Daoy (cell line): ENCODE results near the gene TBXT. TPM values are rescaled to one million over a fixed set of nuclear protein-coding genes. Genes with fewer than 3 reads are reported as not detected.

Experiments used
- DNase-seq: peaks from one replicate; pipeline ENCODE4 v3.0.0-alpha.2; 2015; ENCODE audit warnings: low read depth
- total RNA-seq: library from RNA; depleted of rRNA; stranded (reverse); fragments of >200 nt; shearing (Covaris generic); gene quantifications from 2 replicates; pipeline ENCODE4 v1.2.3, GENCODE V29; 2014; rRNA removed

TBXT gene
- total RNA-seq, 1 experiment from 2014 or later = not detected

DNA sequence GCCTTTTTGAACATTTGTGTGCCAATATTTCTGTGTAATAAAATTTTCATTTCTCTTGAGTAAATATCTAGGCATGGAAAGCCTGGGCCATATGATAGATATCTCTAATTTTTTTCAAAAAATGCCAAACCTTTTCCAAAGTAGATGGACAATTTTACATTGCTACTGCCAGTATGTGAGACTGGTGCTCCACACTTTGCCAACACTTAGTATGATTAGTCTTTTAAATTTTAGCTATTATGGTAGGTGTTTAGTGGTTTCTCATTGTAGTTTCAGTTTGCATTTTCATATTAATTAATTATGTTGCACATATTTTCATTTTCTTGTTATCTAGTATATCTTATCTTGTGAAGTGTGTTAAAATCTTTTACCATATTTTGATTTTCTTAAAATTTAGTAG, 52.0 kb downstream of the TBXT start:
- no peak for DNase-seq

DNA sequence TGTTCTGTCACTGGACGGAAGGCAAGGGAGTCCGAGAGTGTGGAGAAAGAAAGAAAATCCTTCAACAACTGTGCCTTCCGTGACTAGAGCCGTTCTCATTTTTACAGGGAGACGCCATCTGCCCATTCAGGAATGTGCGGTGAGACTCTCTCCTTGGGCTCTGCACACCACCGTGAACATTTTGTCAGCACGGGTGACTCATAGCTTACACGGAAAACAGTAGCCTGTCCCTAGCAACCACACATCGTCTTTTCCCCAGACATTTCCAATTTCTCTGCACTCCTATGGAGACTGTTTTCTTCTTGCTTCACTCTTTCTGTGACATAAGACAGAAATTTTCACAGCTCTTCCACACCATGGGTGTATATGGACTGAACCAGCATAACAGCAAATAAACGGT, 55.1 kb downstream of the TBXT start:
- DNase-seq = peak; percentile 86

DNA sequence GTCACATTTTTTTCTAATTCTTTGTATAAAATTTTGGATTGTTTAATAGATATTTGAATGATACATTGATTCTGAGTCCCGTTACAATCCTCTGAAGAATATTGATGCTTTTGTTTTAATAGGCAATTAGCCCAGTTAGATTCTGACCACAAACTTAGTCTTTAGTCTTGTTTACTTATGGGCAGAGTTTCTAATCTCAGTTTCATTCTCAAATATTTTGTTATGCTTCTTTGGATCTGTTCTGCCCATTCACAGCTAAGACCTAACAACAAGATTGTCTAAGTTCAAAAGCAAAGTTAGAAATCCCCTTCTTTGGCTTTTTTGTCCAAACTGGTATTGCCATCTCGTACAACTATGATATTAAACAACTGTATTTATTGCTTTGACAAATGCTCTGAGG, 58.0 kb downstream of the TBXT start:
- no peak for DNase-seq

Other genes starting within 250 kb of the TBXT start
- gene PRR18, start 140.5 kb upstream of the TBXT start, total RNA-seq = 3.2 TPM in 1 of 2 replicates, not detected in the other
- gene SFT2D1, start 174.7 kb upstream of the TBXT start, total RNA-seq = 40.4 and 47.1 TPM in 2 replicates
- gene MPC1, start 215.1 kb upstream of the TBXT start, total RNA-seq = 21.4 and 22.5 TPM in 2 replicates